H1 (cell line): ENCODE results near the gene ITGB2. TPM values are rescaled to one million over a fixed set of nuclear protein-coding genes. Genes with fewer than 3 reads are reported as not detected.

Source experiments
- CTCF ChIA-PET: fragments of 300-600 bp; sonication (Branson Sonifier 250); formaldehyde crosslinking; loops from one replicate; lab custom pipeline; 2021; ENCODE audit not compliant: partially characterized antibody; lab: Charles Lee
- POLR2A ChIA-PET: fragments of 300-600 bp; sonication (Branson Sonifier 250); formaldehyde crosslinking; loops from one replicate; lab custom pipeline; 2021; ENCODE audit warnings: inconsistent platforms; ENCODE audit not compliant: partially characterized antibody; lab: Charles Lee
- DNase-seq, 2 experiments: peaks; one replicate each; pipeline versions ENCODE4 v3.0.0 to v3.0.0-alpha.2; 2010 to 2022; ENCODE audit warnings: low spot score in 2 of 2, low read depth in 1 of 2, mixed read lengths in 1 of 2
- FAIRE-seq: peaks from 2 replicates; lab custom pipeline; 2011; peaks lifted over from hg19 to GRCh38; lab: Jason Lieb, UNC
- H2AFZ ChIP-seq: 2 replicates; pipeline ENCODE4 v1.8.1; 2012; ENCODE audit warnings: low read length, inconsistent platforms
- H2AK5ac ChIP-seq: 2 replicates; pipeline ENCODE4 v1.6.1; 2013; ENCODE audit warnings: low read depth, low read length
- H2BK120ac ChIP-seq: replicated peaks from 2 replicates; pipeline ENCODE3; 2013; ENCODE audit warnings: low read depth, low read length, inconsistent platforms
- H2BK12ac ChIP-seq: 2 replicates; pipeline ENCODE4 v1.6.1; 2013; ENCODE audit warnings: low read depth, low read length
- H2BK15ac ChIP-seq: 2 replicates; pipeline ENCODE4 v1.6.1; 2013; ENCODE audit warnings: low read length
- H2BK20ac ChIP-seq: 2 replicates; pipeline ENCODE4 v1.6.1; 2013; ENCODE audit warnings: low read length
- H2BK5ac ChIP-seq: 2 replicates; pipeline ENCODE4 v1.6.1; 2013; ENCODE audit warnings: low read depth, low read length
- H3K14ac ChIP-seq: 2 replicates; pipeline ENCODE4 v1.6.1; 2013; ENCODE audit warnings: inconsistent platforms; ENCODE audit not compliant: insufficient read length
- H3K18ac ChIP-seq: 2 replicates; pipeline ENCODE4 v1.6.1; 2013; ENCODE audit warnings: low read length; ENCODE audit errors: extremely low read depth
- H3K23ac ChIP-seq: 2 replicates; pipeline ENCODE4 v1.6.1; 2013; ENCODE audit warnings: inconsistent platforms; ENCODE audit not compliant: insufficient read length
- H3K23me2 ChIP-seq: 2 replicates; pipeline ENCODE4 v1.6.1; 2013; ENCODE audit warnings: low read depth, low read length
- H3K27ac ChIP-seq: 2 replicates; pipeline ENCODE4 v1.6.1; 2011; ENCODE audit warnings: low read depth, low read length, inconsistent platforms
- H3K27me3 ChIP-seq, 4 experiments: replicated peaks in 1 of 4; 1 replicate in 1 of 4; 2 replicates in 3 of 4; pipeline versions ENCODE4 v1.6.1 to v1.8.1; 2011 to 2013; ENCODE audit warnings: low read length in 3 of 4, mild to moderate bottlenecking in 3 of 4, inconsistent platforms in 2 of 4, mixed read lengths in 2 of 4, moderate library complexity in 1 of 4; ENCODE audit not compliant: control insufficient read depth in 3 of 4, insufficient read depth in 3 of 4; ENCODE audit errors: extremely low read depth in 1 of 4
- H3K36me3 ChIP-seq, 4 experiments: 2 replicates each; pipeline versions ENCODE4 v1.6.1 to v1.8.1; 2011 to 2013; ENCODE audit warnings: mild to moderate bottlenecking in 4 of 4, low read length in 3 of 4, moderate library complexity in 2 of 4, control low read depth in 1 of 4, inconsistent platforms in 1 of 4; ENCODE audit not compliant: insufficient read depth in 4 of 4, control insufficient read depth in 2 of 4
- H3K4ac ChIP-seq: replicated peaks from 2 replicates; pipeline ENCODE3; 2013; ENCODE audit warnings: low read length, low read depth, mixed read lengths, inconsistent platforms; ENCODE audit not compliant: insufficient read length
- H3K4me1 ChIP-seq, 4 experiments: replicated peaks in 1 of 4; 1 replicate in 1 of 4; 2 replicates in 3 of 4; pipeline versions ENCODE4 v1.6.1 to v1.8.1; 2011 to 2013; ENCODE audit warnings: low read length in 3 of 4, inconsistent platforms in 2 of 4, mixed read lengths in 1 of 4; ENCODE audit not compliant: insufficient read depth in 4 of 4, control insufficient read depth in 3 of 4
- H3K4me2 ChIP-seq, 2 experiments: 2 replicates each; pipeline versions ENCODE4 v1.6.1 to v1.8.1; 2011 to 2013; ENCODE audit warnings: low read depth in 2 of 2, low read length in 2 of 2, control low read depth in 1 of 2, inconsistent platforms in 1 of 2, mild to moderate bottlenecking in 1 of 2; ENCODE audit not compliant: insufficient read depth in 1 of 2
- H3K4me3 ChIP-seq, 4 experiments: fragments of 200-600, 300-600 bp in 1 of 4; sonication (generic), shearing (Covaris generic), sonication (Bioruptor Twin) in 1 of 4; 2 replicates each; pipeline versions ENCODE4 v1.5.1 to v1.8.1; 2011 to 2016; ENCODE audit warnings: low read length in 4 of 4, low read depth in 3 of 4, control low read depth in 2 of 4, inconsistent platforms in 2 of 4, mild to moderate bottlenecking in 2 of 4, mixed read lengths in 1 of 4, moderate library complexity in 1 of 4; ENCODE audit not compliant: insufficient read depth in 2 of 4; ENCODE audit errors: extremely low read depth in 1 of 4
- H3K56ac ChIP-seq: replicated peaks from 2 replicates; pipeline ENCODE3; 2013; ENCODE audit warnings: low read depth, mild to moderate bottlenecking, mixed read lengths, low read length, inconsistent platforms; ENCODE audit not compliant: insufficient read length
- H3K79me1 ChIP-seq: 2 replicates; pipeline ENCODE4 v1.6.1; 2013; ENCODE audit warnings: low read depth, low read length, control low read depth
- H3K79me2 ChIP-seq, 2 experiments: 2 replicates each; pipeline versions ENCODE4 v1.6.1 to v1.8.1; 2012 to 2013; ENCODE audit warnings: low read length in 2 of 2, mild to moderate bottlenecking in 2 of 2, inconsistent platforms in 1 of 2; ENCODE audit not compliant: insufficient read depth in 2 of 2, control insufficient read depth in 1 of 2
- H3K9ac ChIP-seq, 4 experiments: replicated peaks in 1 of 4; 1 replicate in 1 of 4; 2 replicates in 3 of 4; pipeline versions ENCODE4 v1.6.1 to v1.8.1; 2011 to 2013; ENCODE audit warnings: low read depth in 3 of 4, low read length in 3 of 4, control low read depth in 2 of 4, mild to moderate bottlenecking in 2 of 4, moderate library complexity in 2 of 4, inconsistent platforms in 1 of 4; ENCODE audit errors: extremely low read depth in 1 of 4
- H3K9me3 ChIP-seq, 2 experiments: 2 replicates each; pipeline versions ENCODE4 v1.6.1 to v1.8.1; 2012 to 2013; ENCODE audit warnings: mild to moderate bottlenecking in 2 of 2, moderate library complexity in 2 of 2, control low read depth in 1 of 2, inconsistent platforms in 1 of 2, low read depth in 1 of 2, low read length in 1 of 2, mixed read lengths in 1 of 2; ENCODE audit not compliant: insufficient read depth in 2 of 2
- H4K20me1 ChIP-seq, 2 experiments: replicated peaks in 1 of 2; 2 replicates each; pipeline versions ENCODE3 to v1.8.1; 2011 to 2013; ENCODE audit warnings: inconsistent platforms in 2 of 2, low read length in 2 of 2, mild to moderate bottlenecking in 1 of 2; ENCODE audit not compliant: insufficient read depth in 2 of 2, control insufficient read depth in 1 of 2
- H4K5ac ChIP-seq: 2 replicates; pipeline ENCODE4 v1.6.1; 2013; ENCODE audit warnings: low read length, low read depth, mixed read lengths, inconsistent platforms; ENCODE audit not compliant: insufficient read length
- H4K8ac ChIP-seq: 2 replicates; pipeline ENCODE4 v1.8.0; 2013; ENCODE audit warnings: mild to moderate bottlenecking, moderate library complexity, low read length, inconsistent platforms; ENCODE audit not compliant: insufficient read depth; ENCODE audit errors: extremely low read depth
- H4K91ac ChIP-seq: replicated peaks from 2 replicates; pipeline ENCODE3; 2013; ENCODE audit warnings: low read length, mixed read lengths, inconsistent platforms; ENCODE audit not compliant: insufficient read length
- EZH2 ChIP-seq: fragments of 200-600 bp; sonication (generic); IDR thresholded peaks from 2 replicates; pipeline ENCODE4 v1.7.1; 2012; ENCODE audit warnings: low read depth, mild to moderate bottlenecking, moderate library complexity, low read length, inconsistent platforms; ENCODE audit not compliant: severe bottlenecking
- GABPA ChIP-seq: IDR thresholded peaks from 2 replicates; pipeline ENCODE4 v1.6.1; 2011; ENCODE audit warnings: mild to moderate bottlenecking, low read length, moderate library complexity, borderline replicate concordance; ENCODE audit not compliant: insufficient read depth
- WGBS, 2 experiments: shearing (Covaris generic) in 1 of 2; methylation state at CpG; one replicate each; pipeline versions ENCODE4 v1.1.6 to v1.1.7; 2013 to 2015; ENCODE audit warnings: low lambda C conversion rate in 2 of 2, mixed read lengths in 2 of 2, inconsistent platforms in 1 of 2, low coverage in 1 of 2, missing lambda C conversion rate in 1 of 2; ENCODE audit not compliant: insufficient replicate concordance in 2 of 2, insufficient coverage in 1 of 2, insufficient read length in 1 of 2; ENCODE audit errors: extremely low coverage in 1 of 2, missing lambda C conversion rate in 1 of 2; 5-methylcytosine and 5-hydroxymethylcytosine counted together
- polyA plus RNA-seq, 7 experiments: library from polyadenylated mRNA; depleted of rRNA in 3 of 7; stranded (reverse) in 5 of 7; unstranded in 2 of 7; fragments of >200 nt in 5 of 7; fragments of 200-250 nt in 2 of 7; gene quantifications; 1 replicate in 5 of 7; 2 replicates in 1 of 7; 4 replicates in 1 of 7; pipeline versions ENCODE4 v1.2.1 to v1.2.3, GENCODE V29; 2011 to 2013; ENCODE audit warnings: missing spikeins in 2 of 7, mixed read lengths in 2 of 7
- total RNA-seq: library from RNA; stranded (reverse); fragmentation: NEBNext Ultra II Directional; extraction: Animal tissue kit (Norgen Biotek cat#: 25700); gene quantifications from 2 replicates; pipeline ENCODE4 v1.2.1, GENCODE V29; 2021

The ITGB2 gene
- total and polyA plus RNA-seq, 2 of the 8 experiments (the other 6 are each of a cell fraction or from before 2014, with no cell fraction given), result 0.24 to 0.63 TPM

DNA sequence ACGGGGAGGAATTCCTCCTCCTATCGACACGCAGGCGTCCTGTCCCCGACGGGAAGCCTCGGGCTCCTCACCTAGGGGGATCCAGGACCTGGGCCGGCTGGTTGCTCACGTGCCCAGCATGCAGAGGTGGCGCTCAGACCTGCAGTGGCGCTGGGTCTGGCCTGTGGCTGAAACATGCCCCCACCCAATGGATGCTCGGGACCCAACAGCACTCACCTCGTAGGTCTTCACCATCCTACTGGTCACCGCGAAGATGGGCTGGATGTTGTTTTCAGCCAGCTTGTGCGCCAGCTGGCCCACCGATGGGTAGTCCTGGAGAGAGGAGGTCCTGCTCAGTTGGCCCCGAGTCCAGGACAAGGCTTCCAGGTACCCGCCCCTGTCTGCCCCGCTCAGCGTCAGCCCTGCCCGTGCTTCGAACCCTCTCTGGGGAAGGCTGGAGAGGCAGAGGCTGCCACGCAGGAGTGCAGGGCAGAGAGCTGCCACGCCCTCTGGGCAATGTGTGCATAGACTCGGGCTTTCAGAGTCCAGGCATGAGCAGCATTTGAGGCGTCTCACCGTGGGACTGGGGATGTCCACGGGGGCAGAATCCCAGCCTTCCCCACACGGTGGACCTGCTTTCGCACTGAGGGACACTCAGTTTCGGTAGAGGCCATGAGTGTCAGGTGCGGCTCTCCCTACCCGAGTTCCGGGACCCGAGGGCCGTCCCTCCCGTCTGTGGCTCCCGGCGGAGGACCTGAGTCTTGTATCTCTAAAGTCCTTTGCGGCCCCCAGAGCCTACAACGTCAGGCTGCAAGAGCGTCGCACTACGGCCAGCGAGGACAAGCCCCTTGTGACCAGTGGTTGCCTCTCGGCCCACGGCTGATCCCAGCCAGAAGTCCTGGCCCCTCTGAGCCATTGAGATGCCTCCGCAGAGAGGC, 21.6 kb downstream of the ITGB2 start:
- Histone ChIP-seq H4K20me1 (peaks cover 0 to 8% of the 10 kb centered on the region in 2 experiments), H3K4me1 (peaks cover 0 to 4% (median 2%) of the 10 kb centered on the region in 4 experiments; a peak in 2 of 7 replicates), H3K36me3 (no peaks in the 10 kb centered on the region; a peak in 1 of 8 replicates), H3K56ac (no peak overlapping the region), H3K27me3 (no peaks in the 10 kb centered on the region), H3K4me3 (no peak overlapping the region), H2BK120ac (no peak overlapping the region), H3K23ac (no peak overlapping the region), H2AK5ac (no peak overlapping the region), H3K27ac (no peak overlapping the region), H4K8ac (peak overlapping the region; percentile 14; the same call in 1 of the 2 replicates), H3K9ac (no peak overlapping the region), H3K79me1 (no peaks in the 10 kb centered on the region), H2BK20ac (no peak overlapping the region), H3K79me2 (no peaks in the 10 kb centered on the region), H4K5ac (no peak overlapping the region), H2BK12ac (peak overlapping the region; percentile 17; the same call in 1 of the 2 replicates), H3K9me3 (no peaks in the 10 kb centered on the region; a peak in 1 of 4 replicates), H3K14ac (no peak overlapping the region), H4K91ac (no peak overlapping the region), H3K4ac (no peak overlapping the region), H2AFZ (no peak overlapping the region), H2BK5ac (no peak overlapping the region; the same call in 1 of the 2 replicates), H3K18ac (no peak overlapping the region), H2BK15ac (no peak overlapping the region), H3K4me2 (no peak overlapping the region), H3K23me2 (peaks cover under 1% of the 10 kb centered on the region; the same call in 1 of the 2 replicates)
- FAIRE-seq (no peak), DNase-seq (no peak)
- ChIA-PET CTCF (interaction anchor here (1.3 to 2.6 kb wide), 5 partner anchors 8 to 51 kb away, joined by 4 to 10 read pairs (median 5); no protein-coding TSS in a partner anchor), POLR2A (interaction anchor here (1.3 to 1.4 kb wide), 3 partner anchors 25 to 49 kb away, joined by 3 to 4 read pairs (median 4); partner anchors contain the start of gene PTTG1IP)
- WGBS, 2 experiments, result 85% methylated on average over 43 of the region's 49 CpGs; no CpG with 5 or more reads in 1 of the 2 experiments
- TF ChIP-seq EZH2 (no peak), GABPA (no peak)
